HG03521 (cell line): ENCODE measurements around the gene SNX32.

Experiments
- ATAC-seq: cut with Tn5 transposase; IDR thresholded peaks from one replicate; pipeline ENCODE4 v1.9.1; 2021; ENCODE audit warnings: mild to moderate bottlenecking, moderate library complexity; ENCODE audit not compliant: unreplicated experiment

Gene SNX32

DNA sequence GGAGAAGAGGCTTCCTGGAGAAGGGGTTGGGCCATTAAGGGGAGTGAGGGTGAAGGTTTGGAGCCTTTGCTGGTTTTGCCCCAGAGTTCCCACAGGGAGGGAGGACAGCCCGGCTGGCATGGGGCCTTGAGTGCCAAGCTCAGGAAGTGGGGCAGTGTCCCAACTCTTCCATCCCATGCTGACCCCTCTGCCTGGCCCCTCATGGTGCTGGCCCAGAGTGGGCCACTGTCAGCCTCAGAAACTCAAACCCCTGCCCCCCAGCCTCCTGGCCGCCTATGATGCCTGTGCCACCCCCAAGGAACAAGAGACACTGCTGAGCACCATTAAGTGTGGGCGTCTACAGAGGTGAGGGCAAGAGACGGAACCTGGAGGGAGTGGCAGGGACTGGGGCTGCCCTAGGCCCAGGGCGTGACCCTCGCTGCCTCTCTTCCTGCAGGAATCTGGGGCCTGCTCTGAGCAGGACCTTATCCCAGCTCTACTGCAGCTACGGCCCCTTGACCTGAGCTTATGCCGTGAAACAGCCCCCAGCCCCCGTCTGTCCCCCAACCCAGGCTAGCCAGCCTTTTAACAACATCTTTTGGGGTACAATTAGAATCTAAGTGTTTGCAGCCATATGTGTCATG, 31.9 kb downstream of the SNX32 start:
- ATAC-seq, result no peak

DNA sequence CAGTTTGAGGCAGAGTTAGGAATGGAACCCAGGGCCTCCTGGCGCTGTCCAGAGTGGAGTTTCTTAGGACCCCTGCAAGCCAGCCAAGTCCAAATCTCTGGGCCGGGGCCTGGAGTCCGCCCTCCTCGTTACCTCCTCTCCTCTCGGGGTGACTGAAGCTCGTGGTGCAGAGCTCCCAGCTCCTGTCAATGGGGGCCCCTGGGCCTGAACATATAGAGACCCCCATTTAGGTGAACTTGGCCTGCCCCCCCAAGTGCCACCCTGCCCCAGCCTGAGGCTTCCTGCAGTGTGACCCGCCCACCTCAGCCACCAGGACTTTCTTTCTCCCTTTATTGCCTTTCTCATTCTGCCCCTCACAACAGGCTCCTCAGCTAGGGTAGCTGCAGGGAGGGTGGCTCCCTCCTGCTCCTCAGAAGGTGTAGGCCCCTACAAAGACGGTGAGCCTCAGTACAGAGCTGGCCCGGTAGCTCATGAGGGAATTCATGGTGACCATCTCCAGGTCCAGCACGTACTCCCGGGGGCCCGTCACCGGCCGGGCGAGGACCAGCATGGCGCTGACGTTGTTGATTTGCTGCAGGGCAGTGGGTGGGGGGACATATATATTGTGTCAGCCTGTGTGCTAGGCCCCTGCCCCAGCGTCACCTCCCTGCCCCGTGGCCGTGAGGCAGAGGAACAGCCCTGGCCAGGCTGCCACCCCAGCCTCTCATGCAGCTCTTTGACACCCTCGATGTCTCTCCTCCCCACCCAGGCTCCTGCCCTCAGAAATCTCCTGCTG, 32.9 kb downstream of the SNX32 start:
- no peak for ATAC-seq

DNA sequence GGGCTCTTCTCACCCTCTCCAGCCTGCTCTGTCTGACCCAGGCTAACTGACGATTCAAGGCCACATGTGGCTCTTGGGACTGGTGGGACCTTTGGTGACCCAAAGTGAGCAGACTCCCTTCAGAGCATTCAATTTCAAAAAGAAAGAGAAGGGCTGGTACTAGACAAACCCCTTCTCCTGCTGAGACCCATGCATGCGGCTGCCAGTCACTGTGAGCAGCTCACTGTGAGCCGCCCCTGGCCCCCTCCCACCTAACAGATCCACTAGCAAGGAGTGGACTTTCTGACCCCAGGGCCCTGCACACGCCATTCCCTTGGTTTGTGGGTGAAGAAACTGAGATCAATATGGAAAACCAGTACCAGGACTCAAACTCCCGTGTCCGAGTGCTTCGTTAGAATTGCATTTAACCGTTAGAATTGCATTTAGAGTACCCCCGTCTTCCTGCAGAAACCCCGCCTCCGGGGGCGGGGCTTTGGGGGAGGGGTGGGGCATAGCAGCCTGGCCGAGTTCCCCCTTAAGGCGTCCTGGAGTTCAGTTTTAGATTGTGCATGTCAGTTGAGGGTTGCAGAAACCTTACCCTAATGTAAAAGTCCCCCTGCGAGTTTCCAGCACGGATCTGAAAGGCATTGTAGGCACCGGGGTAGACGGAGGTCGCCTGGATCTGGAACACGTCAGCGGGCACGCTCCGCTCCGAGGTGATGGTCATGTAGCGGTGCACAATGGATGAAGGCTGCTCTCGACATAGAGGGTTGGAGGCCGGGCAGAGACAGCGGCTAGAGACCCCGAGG, 33.7 kb downstream of the SNX32 start:
- no peak for ATAC-seq

DNA sequence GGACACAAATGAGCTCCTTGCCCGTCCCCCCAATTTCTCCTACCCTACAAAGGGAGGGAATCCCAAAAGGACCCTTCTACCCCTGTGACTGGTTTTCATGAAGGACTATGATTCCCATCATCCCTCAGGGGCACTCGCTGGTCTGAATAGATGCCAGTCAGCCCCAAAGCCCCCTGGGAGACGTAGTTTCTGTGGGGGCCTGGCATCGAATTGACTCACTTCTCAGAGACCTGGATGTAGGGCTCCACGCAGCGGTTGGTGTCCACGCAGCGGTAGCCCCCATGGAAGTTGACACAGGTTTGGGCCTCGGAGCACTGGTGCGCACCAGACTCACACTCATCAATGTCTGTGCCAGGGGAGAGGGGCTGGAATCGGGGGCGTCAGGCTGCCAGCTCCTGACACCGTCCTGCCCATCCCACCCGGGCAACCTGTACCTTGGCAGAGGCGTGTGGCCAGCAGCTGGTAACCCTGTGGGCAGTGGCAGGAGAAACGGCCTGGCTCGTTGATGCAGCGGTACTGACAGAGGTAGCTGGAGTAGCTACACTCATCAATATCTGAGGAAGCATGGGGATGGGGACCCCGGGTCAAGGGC, 34.4 kb downstream of the SNX32 start:
- no peak for ATAC-seq

DNA sequence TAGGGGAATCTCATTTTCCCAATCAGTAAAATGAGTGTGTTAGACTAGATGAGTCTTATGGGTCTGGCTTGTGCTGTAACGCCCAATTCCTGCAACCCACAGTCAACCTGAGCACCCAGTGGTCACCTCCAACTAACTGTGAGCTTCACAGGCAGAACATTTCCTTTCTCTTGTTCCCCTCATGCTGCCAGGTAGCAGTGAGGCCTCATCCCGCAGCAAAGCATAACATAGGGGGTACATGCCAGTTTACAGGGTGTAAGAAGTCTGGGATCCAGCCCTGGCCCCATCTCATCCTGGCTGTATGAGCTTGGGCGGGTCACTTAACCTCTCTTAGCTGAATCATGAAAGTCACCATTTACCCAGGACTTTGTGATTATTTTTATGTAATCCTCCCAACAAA, 35.1 kb downstream of the SNX32 start:
- no peak for ATAC-seq

DNA sequence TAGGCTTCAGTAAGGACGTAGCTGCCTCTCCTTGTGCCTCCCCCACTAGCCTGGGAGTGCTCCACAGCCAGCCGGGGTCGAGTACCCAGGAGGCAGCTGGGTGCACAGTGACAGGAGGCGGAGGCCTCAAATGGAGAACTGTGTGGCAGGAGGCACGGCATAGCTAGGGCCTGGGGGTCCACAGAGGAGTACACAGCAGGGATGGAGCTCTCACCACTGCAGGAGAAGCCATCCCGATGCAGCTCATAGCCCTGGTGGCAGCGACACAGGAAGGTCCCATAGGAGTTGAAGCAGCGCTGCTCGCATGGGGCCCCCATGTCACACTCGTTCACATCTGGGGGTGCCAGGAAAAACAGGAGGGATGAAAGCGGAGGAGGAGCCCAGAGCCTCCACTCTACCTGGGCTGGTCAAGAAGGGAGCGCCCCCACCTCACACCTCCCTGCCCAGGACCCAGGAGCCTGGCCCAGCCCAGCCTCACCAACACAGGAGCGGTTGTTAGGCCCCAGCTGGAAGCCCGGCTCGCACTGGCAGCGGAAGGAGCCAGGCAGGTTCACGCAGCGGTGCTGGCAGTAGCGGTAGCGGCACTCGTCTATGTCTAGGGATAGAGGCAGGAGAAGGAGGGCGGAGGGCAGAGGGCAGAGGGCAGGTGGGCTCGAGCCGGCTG, 36.0 kb downstream of the SNX32 start:
- ATAC-seq, result no peak

DNA sequence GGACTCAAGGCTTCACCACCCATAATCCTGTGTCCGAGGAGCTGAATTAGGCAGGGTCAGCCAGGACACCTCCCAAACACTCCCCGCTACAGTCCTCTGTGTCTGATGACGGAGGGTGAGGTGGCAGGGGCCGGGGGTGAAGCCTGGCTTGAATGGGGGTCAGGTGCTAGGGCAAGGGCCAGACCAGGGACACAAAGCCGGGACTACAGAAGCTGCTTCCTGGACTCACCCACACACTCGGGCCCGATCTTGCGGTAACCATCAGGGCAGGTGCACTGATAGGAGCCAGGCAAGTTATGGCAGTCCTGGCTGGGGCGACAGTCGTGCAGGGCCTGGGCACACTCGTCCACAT, 36.5 kb downstream of the SNX32 start:
- ATAC-seq, result no peak

DNA sequence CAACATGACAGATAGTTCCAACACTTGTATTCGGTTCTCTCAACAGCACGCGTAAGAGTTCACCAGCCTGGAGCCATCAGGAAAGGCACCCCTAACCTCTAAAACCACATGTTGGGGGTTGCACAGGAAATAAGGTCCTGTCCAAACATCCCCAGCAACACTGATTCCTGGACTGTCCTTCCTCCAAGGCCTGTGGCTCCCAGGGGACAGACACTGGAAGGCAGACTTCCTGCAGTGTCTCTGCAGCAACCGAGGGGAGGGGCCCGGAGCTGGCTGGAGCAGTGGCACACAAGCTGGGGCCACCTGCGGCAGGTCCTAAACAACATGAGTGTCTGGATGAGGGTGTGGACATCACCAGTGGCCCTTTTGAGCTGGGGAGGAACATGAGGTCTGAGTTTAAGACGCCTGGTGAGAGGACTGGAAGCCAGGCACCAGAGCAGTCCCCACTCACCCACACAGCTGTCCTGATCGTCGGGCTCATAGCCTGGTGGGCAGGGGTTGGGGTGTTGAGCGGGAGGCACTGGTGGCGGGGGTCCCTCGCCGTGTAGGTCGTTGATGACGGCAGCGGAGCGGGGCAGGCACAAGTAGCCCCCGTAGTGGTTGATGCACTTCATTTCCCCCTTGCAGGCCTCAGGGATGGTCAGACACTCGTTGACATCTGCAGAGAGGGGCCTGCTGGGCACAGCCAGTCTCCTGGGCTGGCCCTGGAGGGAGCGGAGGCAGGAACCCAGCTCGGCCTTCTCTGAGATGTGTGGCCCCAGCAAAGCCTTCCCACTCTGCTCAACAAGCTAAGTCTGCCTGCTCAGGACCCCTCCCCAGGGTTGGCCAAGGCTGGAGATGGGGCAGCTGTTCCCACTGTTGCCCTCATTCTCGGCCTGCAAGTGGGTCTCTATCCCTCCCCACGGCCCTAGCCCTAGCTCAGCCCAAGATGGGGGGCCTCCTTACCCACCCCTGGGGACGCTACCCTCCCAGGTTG, 37.2 kb downstream of the SNX32 start:
- no peak for ATAC-seq

DNA sequence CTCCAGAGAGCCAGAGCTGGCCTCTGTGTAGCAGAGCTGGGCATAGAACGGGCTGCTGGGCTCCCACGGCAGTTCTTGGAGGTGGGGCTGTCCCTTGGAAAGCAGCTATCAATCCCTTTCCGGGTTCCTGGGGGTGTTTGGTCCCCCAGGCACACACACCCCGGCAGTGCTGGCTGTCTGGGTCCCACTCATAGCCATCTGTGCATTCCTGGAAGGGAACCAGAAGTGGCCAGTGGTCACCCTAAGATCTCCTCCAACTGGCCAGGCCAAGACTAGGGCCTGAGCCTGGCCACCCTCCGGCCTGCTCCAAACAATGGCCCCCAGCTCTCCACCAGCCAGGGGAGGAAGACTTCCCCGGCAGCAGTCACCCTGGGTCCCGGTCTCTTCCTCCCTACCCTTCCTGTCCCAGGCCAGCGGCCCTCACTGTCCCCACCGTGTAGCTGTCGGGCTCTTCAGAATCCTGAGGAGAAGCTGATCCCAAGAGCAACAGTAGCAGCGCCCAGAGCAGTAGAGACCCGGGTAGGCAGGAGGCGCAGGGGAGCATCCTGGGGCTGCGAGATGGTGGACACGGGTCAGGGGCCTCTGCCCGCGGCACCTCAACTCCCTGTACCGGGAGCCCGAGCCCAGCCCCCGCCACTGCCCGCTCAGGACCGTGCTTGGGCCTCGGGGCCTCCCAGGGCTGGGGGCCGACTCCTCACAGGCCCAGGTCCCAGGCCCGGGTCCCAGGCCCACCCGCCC, 38.2 kb downstream of the SNX32 start:
- no peak for ATAC-seq

DNA sequence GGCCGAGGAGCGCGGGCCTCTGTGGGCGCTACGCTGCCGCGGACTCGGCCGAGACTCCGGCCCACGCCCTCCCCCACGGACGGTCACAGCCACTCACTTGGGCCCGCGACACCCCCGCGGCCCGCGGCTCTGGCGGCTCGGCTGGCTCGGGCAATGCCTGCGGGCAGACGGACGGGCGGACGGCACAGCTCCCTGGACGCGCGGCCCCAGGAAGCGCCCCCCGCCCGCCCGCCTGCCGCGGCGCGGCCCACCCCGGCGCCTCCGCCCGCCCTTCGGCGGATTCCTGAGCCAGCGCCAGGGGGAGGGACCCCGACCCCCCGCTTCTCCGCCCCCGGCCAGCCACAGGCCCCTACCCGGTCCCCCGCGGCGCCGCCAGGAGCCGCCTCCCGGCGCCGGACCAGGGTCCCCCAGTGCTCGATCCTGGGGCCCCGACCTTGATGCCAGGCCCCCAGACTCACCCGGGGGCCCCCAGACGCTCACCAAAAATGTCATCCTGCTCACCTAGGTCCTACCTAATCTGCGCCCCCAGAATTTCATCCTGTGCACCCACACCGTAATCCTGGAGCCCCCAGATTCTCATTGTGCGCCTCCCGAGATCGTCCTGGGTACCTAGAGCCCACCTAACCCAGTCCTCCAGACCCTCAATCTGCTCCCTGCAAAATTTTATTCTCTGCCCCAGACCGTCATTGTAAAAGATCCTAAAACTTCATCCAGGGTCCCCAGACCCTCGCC, 39.0 kb downstream of the SNX32 start, which contains the start of gene EFEMP2:
Gene EFEMP2 (minus strand): TSS at position 215 of the 732 bp plus-strand sequence. CDS start 446 bp downstream, outside the sequence.
- ATAC-seq, result no peak

DNA sequence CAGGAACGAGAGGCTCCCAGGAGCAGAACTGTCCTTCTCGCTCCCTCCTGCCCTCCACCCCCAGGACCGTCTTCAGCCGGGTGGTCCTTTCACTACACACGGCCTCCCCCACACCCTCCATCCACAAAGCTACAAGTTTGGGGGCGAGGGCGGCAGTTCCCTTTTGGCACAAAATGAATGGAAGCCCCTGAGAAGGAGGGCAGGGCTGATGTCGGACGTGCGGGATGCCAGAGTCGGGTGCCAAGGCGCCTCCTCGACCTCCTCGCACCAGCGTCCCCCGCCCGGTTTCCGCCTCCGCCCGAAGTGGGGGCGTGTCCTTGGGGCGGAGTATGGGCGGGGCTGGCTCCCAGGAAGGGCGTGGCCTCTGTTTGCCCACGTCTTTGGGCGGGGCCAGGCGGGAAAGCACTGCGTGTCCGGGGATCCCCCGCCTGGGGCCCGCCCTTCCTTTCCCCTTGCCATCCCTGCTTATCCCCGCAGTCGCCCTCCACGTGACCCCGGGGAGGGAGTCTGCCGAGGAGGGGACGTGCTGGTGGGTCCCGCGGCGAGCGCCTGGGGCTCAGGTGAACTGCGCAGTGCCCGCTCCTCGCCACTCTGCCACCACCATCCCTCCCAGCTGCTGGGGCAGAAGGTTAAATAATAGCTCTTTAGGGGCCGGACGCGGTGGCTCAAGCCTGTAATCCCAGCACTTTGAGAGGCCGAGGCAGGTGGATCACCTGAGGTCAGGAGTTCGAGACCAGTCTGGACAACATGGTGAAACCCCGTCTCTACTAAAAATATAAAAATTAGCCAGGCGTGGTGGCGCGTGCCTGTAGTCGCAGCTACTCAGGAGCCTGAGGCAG, 39.8 kb downstream of the SNX32 start:
- peak; percentile 87 for ATAC-seq

DNA sequence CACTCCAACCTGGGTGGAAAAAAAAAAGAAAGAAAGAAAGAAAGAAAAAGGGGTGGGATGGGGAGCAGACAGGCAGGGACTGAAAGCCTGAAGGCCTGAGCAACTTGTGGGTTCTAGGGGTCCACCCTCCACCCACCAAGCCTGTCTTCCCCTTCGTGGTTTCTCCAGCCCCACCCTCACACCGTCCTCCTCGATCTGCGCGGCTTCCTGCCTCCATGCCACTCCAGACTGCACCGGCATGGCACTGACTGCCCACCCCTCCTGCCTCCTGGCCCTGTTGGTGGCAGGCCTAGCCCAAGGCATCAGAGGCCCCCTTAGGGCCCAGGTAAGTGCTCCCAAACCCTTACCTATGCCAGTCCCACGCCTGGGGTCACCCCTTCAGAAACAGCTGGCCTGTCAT, 45.9 kb downstream of the SNX32 start, which contains the start of gene CTSW:
Gene CTSW (plus strand): TSS at position 221 of the 400 bp plus-strand sequence. CDS start 18 bp downstream, at position 239.
- no peak for ATAC-seq

DNA sequence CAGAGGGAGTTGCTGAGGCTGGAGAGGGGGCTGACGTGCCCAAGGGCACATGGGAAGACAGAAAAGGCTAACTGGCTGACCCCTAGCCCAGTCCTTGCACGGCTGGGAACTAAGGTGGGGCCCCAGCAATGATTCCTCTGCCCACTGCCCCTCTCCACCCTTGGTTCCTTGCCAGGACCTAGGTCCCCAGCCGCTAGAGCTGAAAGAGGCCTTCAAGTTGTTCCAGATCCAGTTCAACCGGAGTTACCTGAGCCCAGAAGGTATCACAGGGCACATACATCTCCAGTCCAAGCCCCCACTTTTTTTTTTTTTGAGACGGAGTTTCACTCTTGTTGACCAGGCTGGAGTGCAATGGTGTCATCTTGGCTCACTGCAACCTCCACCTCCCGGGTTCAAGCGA, 46.3 kb downstream of the SNX32 start:
- ATAC-seq, result no peak

DNA sequence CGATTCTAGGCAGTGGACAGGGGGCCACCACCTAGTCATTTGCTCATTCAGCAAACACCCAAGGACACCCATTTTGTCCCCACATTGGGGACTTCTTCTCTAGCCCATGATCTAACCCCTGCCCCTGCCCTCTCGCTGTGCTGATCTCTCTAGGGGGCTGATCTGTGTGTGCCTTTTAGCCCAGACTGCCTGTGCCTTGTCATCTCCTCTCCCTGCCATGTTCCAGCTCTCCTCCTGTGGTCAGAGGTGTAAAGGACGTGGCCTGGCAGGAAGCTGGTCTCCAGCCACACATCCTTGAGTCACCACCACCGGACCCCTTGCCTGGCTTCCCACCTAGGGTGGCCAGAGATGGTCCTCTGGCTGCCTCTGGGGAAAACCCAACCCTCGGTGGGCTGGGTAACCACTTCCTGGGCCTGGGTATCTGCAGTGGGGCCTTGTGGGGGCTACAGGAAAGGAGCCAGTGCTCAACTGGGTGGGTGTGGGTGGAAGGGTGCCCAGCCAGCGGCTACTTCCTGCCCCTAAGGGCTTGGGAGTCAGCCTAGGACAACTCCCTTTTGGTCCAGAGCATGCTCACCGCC, 47.2 kb downstream of the SNX32 start:
- no peak for ATAC-seq

DNA sequence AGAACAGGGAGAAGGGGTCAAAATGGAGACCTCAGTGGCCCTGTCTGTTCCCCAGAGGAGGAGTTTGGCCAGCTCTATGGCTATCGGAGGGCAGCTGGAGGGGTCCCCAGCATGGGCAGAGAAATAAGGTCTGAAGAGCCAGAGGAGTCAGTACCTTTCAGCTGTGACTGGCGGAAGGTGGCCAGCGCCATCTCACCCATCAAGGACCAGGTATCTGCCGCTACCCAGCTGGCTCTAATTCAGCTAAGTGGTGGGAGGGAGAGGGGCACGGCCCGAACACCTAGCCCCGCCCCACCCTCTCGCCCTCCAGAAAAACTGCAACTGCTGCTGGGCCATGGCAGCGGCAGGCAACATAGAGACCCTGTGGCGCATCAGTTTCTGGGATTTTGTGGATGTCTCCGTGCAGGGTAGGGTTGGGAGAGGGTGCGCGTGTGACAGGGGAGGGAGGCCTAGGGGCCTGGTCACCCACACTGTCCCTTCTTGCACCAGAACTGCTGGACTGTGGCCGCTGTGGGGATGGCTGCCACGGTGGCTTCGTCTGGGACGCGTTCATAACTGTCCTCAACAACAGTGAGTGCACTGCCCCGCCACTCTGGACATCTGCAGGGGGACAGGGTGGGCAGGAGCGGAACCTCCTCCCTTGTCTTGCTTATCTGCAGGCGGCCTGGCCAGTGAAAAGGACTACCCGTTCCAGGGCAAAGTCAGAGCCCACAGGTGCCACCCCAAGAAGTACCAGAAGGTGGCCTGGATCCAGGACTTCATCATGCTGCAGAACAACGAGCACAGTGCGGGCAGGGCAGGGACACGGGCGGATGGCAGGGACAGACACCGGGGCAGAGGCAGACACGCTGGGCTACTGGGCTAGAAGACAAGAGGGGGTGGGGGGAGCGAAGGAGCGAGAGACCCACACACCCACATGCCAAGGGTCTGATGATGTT, 48.6 kb downstream of the SNX32 start:
- no peak for ATAC-seq
